ENCODE measurements around the gene ZNF575.

- TF ChIP-seq EZH2 (IDR thresholded peaks at IDR 0.05; ENCODE audit: borderline replicate concordance) (no peak), CTCF (IDR thresholded peaks at IDR 0.05; ENCODE audit: poor library complexity) (no peak), EZH2phosphoT487 (IDR thresholded peaks at IDR 0.05; ENCODE audit: low read depth, severe bottlenecking, unreplicated experiment) (no peak)
These were observed 47.0 kb upstream of the ZNF575 start for GRCh38 chr19:43485951-43486350.
